B cell (primary cell): ENCODE results near the gene LIN7A. TPM values are rescaled to one million over a fixed set of nuclear protein-coding genes. Genes with fewer than 3 reads are reported as not detected.

ENCODE experiments used
- ATAC-seq: fragments of 200-7000 bp; cut with Tn5 transposase; one replicate; pipeline ENCODE4 v1.10.0; 2021; ENCODE audit warnings: low read depth, mild to moderate bottlenecking, moderate number of reproducible peaks, moderate library complexity
- CTCF ChIA-PET: fragments of 350-600 bp; sonication (Branson Sonifier 250); formaldehyde crosslinking; loops from one replicate; lab custom pipeline; 2021; ENCODE audit warnings: antibody characterized with exemption, inconsistent platforms; lab: Charles Lee
- POLR2A ChIA-PET: fragments of 350-600 bp; sonication (Branson Sonifier 250); formaldehyde crosslinking; loops from one replicate; lab custom pipeline; 2021; ENCODE audit warnings: antibody characterized with exemption; lab: Charles Lee
- DNase-seq: peaks from one replicate; pipeline ENCODE4 v3.0.0; 2013
- H2AFZ ChIP-seq: 2 replicates; pipeline ENCODE4 v1.6.1; 2012; ENCODE audit warnings: mild to moderate bottlenecking, low read depth, low read length; ENCODE audit not compliant: insufficient read depth, poor library complexity, severe bottlenecking
- H3K27ac ChIP-seq, 2 donors: 1 replicate in 1 of 2; 2 replicates in 1 of 2; pipeline ENCODE4 v1.5.1; 2012 to 2013; ENCODE audit warnings: low read length in 2 of 2, mild to moderate bottlenecking in 2 of 2, moderate library complexity in 1 of 2
- H3K27me3 ChIP-seq, 4 experiments: fragments of 200-600 bp in 1 of 4; sonication (generic) in 1 of 4; replicated peaks in 1 of 4; 1 replicate in 2 of 4; 2 replicates in 2 of 4; pipeline versions ENCODE4 v1.6.1 to v1.7.0; 2013 to 2016; ENCODE audit warnings: low read length in 3 of 4, mild to moderate bottlenecking in 2 of 4, mixed read lengths in 1 of 4, moderate library complexity in 1 of 4; ENCODE audit not compliant: insufficient read depth in 4 of 4, control insufficient read depth in 3 of 4; ENCODE audit errors: control extremely low read depth in 1 of 4
- H3K36me3 ChIP-seq, 2 experiments: replicated peaks in 1 of 2; 1 replicate in 1 of 2; 2 replicates in 1 of 2; pipeline versions ENCODE4 v1.6.1 to v1.7.1; 2013; ENCODE audit warnings: low read length in 1 of 2; ENCODE audit not compliant: insufficient read depth in 2 of 2, control insufficient read depth in 1 of 2; ENCODE audit errors: control extremely low read depth in 1 of 2, extremely low read depth in 1 of 2
- H3K4me1 ChIP-seq, 2 donors: fragments of 200-600 bp in 1 of 2; sonication (generic) in 1 of 2; 1 replicate in 1 of 2; 2 replicates in 1 of 2; pipeline versions ENCODE4 v1.5.1 to v1.6.1; 2013 to 2017; ENCODE audit warnings: low read length in 2 of 2; ENCODE audit not compliant: control insufficient read depth in 2 of 2, insufficient read depth in 2 of 2
- H3K4me2 ChIP-seq: replicated peaks from 2 replicates; pipeline ENCODE3; 2012; ENCODE audit warnings: mild to moderate bottlenecking, low read depth, low read length; ENCODE audit not compliant: poor library complexity, severe bottlenecking
- H3K4me3 ChIP-seq, 5 experiments: fragments of 200-600 bp in 1 of 5; sonication (generic) in 1 of 5; 1 replicate in 3 of 5; 2 replicates in 2 of 5; pipeline versions ENCODE4 v1.5.1 to v1.7.0; 2011 to 2016; ENCODE audit warnings: low read length in 4 of 5, mild to moderate bottlenecking in 4 of 5, low read depth in 2 of 5, control low read depth in 1 of 5, moderate library complexity in 1 of 5; ENCODE audit not compliant: insufficient read depth in 1 of 5; ENCODE audit errors: control extremely low read depth in 1 of 5, extremely low read depth in 1 of 5
- H3K79me2 ChIP-seq: fragments of 200-600 bp; sonication (generic); one replicate; pipeline ENCODE4 v1.6.0; 2016; ENCODE audit warnings: low read length; ENCODE audit not compliant: control insufficient read depth, insufficient read depth
- H3K9ac ChIP-seq: fragments of 200-600 bp; sonication (generic); 2 replicates; pipeline ENCODE4 v1.6.1; 2017; ENCODE audit warnings: mild to moderate bottlenecking, low read length, moderate library complexity
- H3K9me3 ChIP-seq, 3 donors: one replicate each; pipeline versions ENCODE4 v1.6.1 to v1.7.1; 2013; ENCODE audit warnings: low read length in 2 of 3; ENCODE audit not compliant: control insufficient read depth in 2 of 3, insufficient read depth in 1 of 3; ENCODE audit errors: control extremely low read depth in 1 of 3
- H4K20me1 ChIP-seq: 2 replicates; pipeline ENCODE4 v1.6.0; 2012; ENCODE audit warnings: mild to moderate bottlenecking, low read length; ENCODE audit not compliant: insufficient read depth, control insufficient read depth, poor library complexity, severe bottlenecking
- H3K27ac Mint-ChIP-seq: one replicate; pipeline ENCODE4 v1.8.0; 2021; ENCODE audit warnings: mixed read lengths
- H3K27me3 Mint-ChIP-seq: one replicate; pipeline ENCODE4 v1.8.0; 2021; ENCODE audit warnings: mixed read lengths
- H3K4me1 Mint-ChIP-seq: one replicate; pipeline ENCODE4 v1.8.0; 2021; ENCODE audit warnings: mixed read lengths
- H3K4me3 Mint-ChIP-seq: one replicate; pipeline ENCODE4 v1.8.0; 2021; ENCODE audit warnings: mixed read lengths
- H3K9me3 Mint-ChIP-seq: one replicate; pipeline ENCODE4 v1.8.0; 2022; ENCODE audit warnings: mixed read lengths; ENCODE audit not compliant: insufficient read depth
- CTCF ChIP-seq: fragments of 200-600 bp; IDR thresholded peaks from one replicate; pipeline ENCODE4 v1.8.0; 2022; ENCODE audit warnings: antibody characterized with exemption, mild to moderate bottlenecking
- EZH2 ChIP-seq: IDR thresholded peaks from 2 replicates; pipeline ENCODE4 v1.6.1; 2012; ENCODE audit warnings: borderline replicate concordance, low read depth, mild to moderate bottlenecking, moderate library complexity, low read length; ENCODE audit not compliant: insufficient read depth, poor library complexity, severe bottlenecking
- WGBS: methylation state at CpG from one replicate; pipeline ENCODE4 v1.1.5; 2013; ENCODE audit warnings: missing lambda C conversion rate; ENCODE audit not compliant: insufficient coverage; 5-methylcytosine and 5-hydroxymethylcytosine counted together
- intact Hi-C: fragments of 100-400 bp; cut with micrococcal nuclease; formaldehyde crosslinking; loops from one replicate; pipeline ENCODE4 v1.10.0; 2022
- polyA plus RNA-seq: library from polyadenylated mRNA; depleted of rRNA; stranded (reverse); fragments of >200 nt; gene quantifications from 2 replicates; pipeline ENCODE4 v1.2.3, GENCODE V29; 2012
- total RNA-seq, 2 donors: library from RNA; stranded (reverse); fragments of 120-200 nt in 1 of 2; gene quantifications; 1 replicate in 1 of 2; 2 replicates in 1 of 2; pipeline versions ENCODE4 v1.2.3 to v1.2.4, GENCODE V29; 2013 to 2022

LIN7A gene
- total and polyA plus RNA-seq, 2 donors (not counting 1 experiment from before 2014, with no cell fraction given), result 0.10 TPM; not detected in 1

GRCh38 chr12:80977346-80977745 lies 39.6 kb upstream of the LIN7A start:
- Mint-ChIP-seq H3K4me3 (no peak overlapping the region), H3K27ac (no peak overlapping the region), H3K9me3 (no peaks in the 10 kb centered on the region), H3K27me3 (no peaks in the 10 kb centered on the region), H3K4me1 (no peaks in the 10 kb centered on the region)
- ATAC-seq, result no peak
- Histone ChIP-seq H3K4me2 (no peak overlapping the region), H3K9me3 (no peaks in the 10 kb centered on the region), H3K27me3 (no peaks in the 10 kb centered on the region), H3K4me1 (no peaks in the 10 kb centered on the region), H3K9ac (no peak overlapping the region), H4K20me1 (no peaks in the 10 kb centered on the region), H3K4me3 (no peak overlapping the region), H3K27ac (no peak overlapping the region), H2AFZ (no peak overlapping the region), H3K79me2 (no peaks in the 10 kb centered on the region), H3K36me3 (no peaks in the 10 kb centered on the region)
- ChIA-PET CTCF (no interaction called here), POLR2A (no interaction called here)
- WGBS, result no CpG with 5 or more reads among the region's 6 CpGs
- DNase-seq, result no peak
- no peak for TF ChIP-seq EZH2
- no peak for TF ChIP-seq CTCF
- intact Hi-C loops, result no loop called here

DNA sequence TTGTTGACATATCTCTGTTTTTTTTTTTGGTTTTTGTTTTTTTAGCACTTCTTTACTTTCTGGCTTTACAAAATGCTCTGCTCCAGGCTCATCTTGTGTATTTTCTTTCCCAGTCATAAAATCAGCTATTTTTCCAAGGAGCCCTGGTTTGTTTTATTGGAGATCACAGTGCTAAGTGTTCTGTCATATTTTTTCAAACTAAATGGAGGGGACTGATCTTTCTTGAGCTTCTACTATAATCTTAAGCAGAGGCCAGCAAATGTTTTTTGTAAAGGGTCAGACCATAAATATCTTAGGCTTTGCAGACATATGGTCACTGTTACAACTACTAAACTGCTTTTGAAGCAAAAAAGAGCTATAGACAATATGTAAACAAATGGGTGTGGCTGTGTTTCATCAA lies 30.6 kb upstream of the LIN7A start:
- no peaks in the 10 kb centered on the region for H3K36me3 ChIP-seq
- TF ChIP-seq CTCF (no peak), EZH2 (no peak)
- ChIA-PET POLR2A (no interaction called here), CTCF (no interaction called here)
- no peak overlapping the region for H3K27ac ChIP-seq
- H3K4me3 ChIP-seq, result no peak overlapping the region
- ATAC-seq, result no peak
- H3K27me3 Mint-ChIP-seq, result no peaks in the 10 kb centered on the region
- no peak overlapping the region for H3K27ac Mint-ChIP-seq
- H3K9me3 Mint-ChIP-seq, result peaks cover 4% of the 10 kb centered on the region
- no peaks in the 10 kb centered on the region for H3K79me2 ChIP-seq
- H3K9ac ChIP-seq, result no peak overlapping the region
- H3K4me2 ChIP-seq, result no peak overlapping the region
- H3K4me3 Mint-ChIP-seq, result no peak overlapping the region
- no peaks in the 10 kb centered on the region for H3K4me1 ChIP-seq
- H3K27me3 ChIP-seq, result no peaks in the 10 kb centered on the region
- H4K20me1 ChIP-seq, result no peaks in the 10 kb centered on the region
- no peaks in the 10 kb centered on the region for H3K9me3 ChIP-seq
- no peak overlapping the region for H2AFZ ChIP-seq
- H3K4me1 Mint-ChIP-seq, result no peaks in the 10 kb centered on the region
- intact Hi-C loops, result no loop called here
- no peak for DNase-seq
